Thyroid gland (tissue), 4 donors: ENCODE data around the gene PDE5A.

Experiments used
- CTCF ChIP-seq, 6 experiments: fragments of 200-600 bp in 3 of 6; fragments of 450-650 bp in 3 of 6; sonication (generic) in 3 of 6; IDR thresholded peaks; one replicate each; pipeline ENCODE4 v1.5.1; 2016 to 2019; ENCODE audit warnings: antibody characterized with exemption in 6 of 6, mild to moderate bottlenecking in 2 of 6, inconsistent platforms in 1 of 6, moderate library complexity in 1 of 6
- POLR2A ChIP-seq, 2 donors: fragments of 450-650 bp; IDR thresholded peaks; one replicate each; pipeline ENCODE4 v1.6.1; 2017; ENCODE audit warnings: antibody characterized with exemption in 2 of 2, mild to moderate bottlenecking in 2 of 2, moderate library complexity in 1 of 2

GRCh38 chr4:119632216-119632615, 3.6 kb upstream of the PDE5A start:
- TF ChIP-seq CTCF (IDR thresholded peaks at IDR 0.05), result no peak
- no peak for TF ChIP-seq POLR2A (IDR thresholded peaks at IDR 0.05)
